A549 (cell line): Measurements from ENCODE around the gene RAB4B. TPM values are rescaled to one million over a fixed set of nuclear protein-coding genes. Genes with fewer than 3 reads are reported as not detected.

Source experiments
- ATAC-seq, 2 experiments: fragments of 200-7000 bp in 1 of 2; fragments of >200 bp in 1 of 2; cut with Nextera tagmentation in 1 of 2; cut with Tn5 transposase in 1 of 2; 3 replicates each; pipeline versions ENCODE4 v1.8.0 to v1.9.1; 2018 to 2020; ENCODE audit warnings: mild to moderate bottlenecking in 1 of 2, moderate library complexity in 1 of 2
- CTCF ChIA-PET: fragments of 300-600 bp; sonication (Branson Sonifier 250); formaldehyde crosslinking; extraction: SDS; loops from one replicate; lab custom pipeline; 2021; ENCODE audit warnings: antibody characterized with exemption, inconsistent platforms; lab: Yijun Ruan, JAX
- POLR2A ChIA-PET: fragments of 350-600 bp; formaldehyde crosslinking; extraction: SDS; loops from one replicate; lab custom pipeline; 2021; ENCODE audit warnings: antibody characterized with exemption, inconsistent platforms; lab: Yijun Ruan, JAX
- DNase-seq, 2 experiments: peaks; one replicate each; pipeline versions ENCODE4 v3.0.0 to v3.0.0-alpha.2; 2011 to 2016; ENCODE audit warnings: low read depth in 1 of 2, low spot score in 1 of 2
- FAIRE-seq: peaks from 2 replicates; lab custom pipeline; 2011; peaks lifted over from hg19 to GRCh38; lab: Jason Lieb, UNC
- H3K27ac ChIP-seq, 2 experiments: fragments of >200 bp; sonication (Bioruptor Twin); formaldehyde crosslinking; 3 replicates each; pipeline ENCODE4 v1.5.1; 2016 to 2017
- H3K4me1 ChIP-seq: fragments of >200 bp; sonication (Bioruptor Twin); formaldehyde crosslinking; 3 replicates; pipeline ENCODE4 v1.6.1; 2016
- H3K4me2 ChIP-seq: fragments of >200 bp; sonication (Bioruptor Twin); formaldehyde crosslinking; 3 replicates; pipeline ENCODE4 v1.6.1; 2016
- H3K4me3 ChIP-seq: fragments of >200 bp; sonication (Bioruptor Twin); formaldehyde crosslinking; 3 replicates; pipeline ENCODE4 v1.5.1; 2016
- H3K9me3 ChIP-seq: fragments of >200 bp; sonication (Bioruptor Twin); formaldehyde crosslinking; 3 replicates; pipeline ENCODE4 v1.6.1; 2016
- BHLHE40 ChIP-seq: IDR thresholded peaks from 2 replicates; pipeline ENCODE4 v1.6.1; 2012; ENCODE audit warnings: low read depth, low read length, inconsistent platforms
- CBX2 ChIP-seq: fragments of 200-600 bp; sonication (generic); IDR thresholded peaks from 2 replicates; pipeline ENCODE4 v1.6.1; 2016; ENCODE audit warnings: low read depth, mild to moderate bottlenecking, borderline replicate concordance
- CEBPB ChIP-seq, 2 experiments: fragments of >200 bp in 1 of 2; sonication (Bioruptor Twin) in 1 of 2; formaldehyde crosslinking in 1 of 2; IDR thresholded peaks; 2 replicates each; pipeline ENCODE4 v1.6.1; 2012 to 2016
- CHD2 ChIP-seq: fragments of 150-350 bp; IDR thresholded peaks from 2 replicates; pipeline ENCODE4 v1.6.1; 2014; ENCODE audit warnings: low read length; ENCODE audit not compliant: partially characterized antibody
- EHMT2 ChIP-seq: fragments of 200-600 bp; sonication (generic); IDR thresholded peaks from 2 replicates; pipeline ENCODE4 v1.6.1; 2016; ENCODE audit warnings: antibody characterized with exemption, low read depth, mild to moderate bottlenecking, moderate library complexity
- ESRRA ChIP-seq: fragments of 150-350 bp; IDR thresholded peaks from 2 replicates; pipeline ENCODE4 v1.6.1; 2014; ENCODE audit warnings: mild to moderate bottlenecking, low read length, borderline replicate concordance
- FOSB ChIP-seq: fragments of 250-450 bp; sonication (Bioruptor Pico); IDR thresholded peaks from 2 replicates; pipeline ENCODE4 v1.5.0; 2020; ENCODE audit warnings: mild to moderate bottlenecking, moderate library complexity
- FOSL2 ChIP-seq, 2 experiments: fragments of 450-650 bp in 1 of 2; fragments of >200 bp in 1 of 2; sonication (Bioruptor Twin) in 1 of 2; formaldehyde crosslinking; IDR thresholded peaks; 2 replicates each; pipeline versions ENCODE4 v1.5.0 to v1.6.1; 2016 to 2020; ENCODE audit warnings: mild to moderate bottlenecking in 1 of 2, moderate library complexity in 1 of 2
- GATA3 ChIP-seq: IDR thresholded peaks from 2 replicates; pipeline ENCODE4 v1.6.1; 2012; ENCODE audit warnings: borderline replicate concordance
- HDAC2 ChIP-seq: fragments of 200-600 bp; sonication (generic); IDR thresholded peaks from 2 replicates; pipeline ENCODE4 v1.6.1; 2016
- HOXA7 ChIP-seq: fragments of 250-450 bp; sonication (Bioruptor Pico); IDR thresholded peaks from 2 replicates; pipeline ENCODE4 v1.5.0; 2020; ENCODE audit warnings: mild to moderate bottlenecking, moderate library complexity
- KDM1A ChIP-seq: fragments of 200-600 bp; sonication (generic); IDR thresholded peaks from 2 replicates; pipeline ENCODE4 v1.6.1; 2016; ENCODE audit warnings: low read depth, mild to moderate bottlenecking
- MAZ ChIP-seq: fragments of 150-350 bp; IDR thresholded peaks from 2 replicates; pipeline ENCODE4 v1.6.1; 2014; ENCODE audit warnings: antibody characterized with exemption, low read depth, low read length, borderline replicate concordance
- NR3C1 ChIP-seq: fragments of >200 bp; sonication (Bioruptor Twin); formaldehyde crosslinking; IDR thresholded peaks from 3 replicates; pipeline ENCODE4 v1.6.1; 2017
- PHF8 ChIP-seq: fragments of 200-600 bp; sonication (generic); IDR thresholded peaks from 2 replicates; pipeline ENCODE4 v1.6.1; 2016; ENCODE audit warnings: low read depth, mild to moderate bottlenecking, antibody characterized with exemption, moderate library complexity, borderline replicate concordance
- POLR2AphosphoS2 ChIP-seq: conservative IDR thresholded peaks from 2 replicates; pipeline ENCODE4 v1.6.1; 2012; ENCODE audit warnings: low read length, improper control_type of control experiment, inconsistent platforms
- RCOR1 ChIP-seq: fragments of 150-350 bp; IDR thresholded peaks from 2 replicates; pipeline ENCODE4 v1.6.1; 2014; ENCODE audit warnings: antibody characterized with exemption, low read length, low read depth
- RFX5 ChIP-seq: fragments of 450-650 bp; IDR thresholded peaks from 2 replicates; pipeline ENCODE4 v1.7.1; 2014; ENCODE audit warnings: antibody characterized with exemption, mild to moderate bottlenecking, moderate library complexity
- RNF2 ChIP-seq: fragments of 200-600 bp; sonication (generic); IDR thresholded peaks from 2 replicates; pipeline ENCODE4 v1.6.1; 2016; ENCODE audit warnings: low read depth, mild to moderate bottlenecking, antibody characterized with exemption, moderate library complexity, borderline replicate concordance
- SMC3 ChIP-seq: fragments of >200 bp; sonication (Bioruptor Twin); formaldehyde crosslinking; IDR thresholded peaks from 3 replicates; pipeline ENCODE4 v1.6.1; 2018; ENCODE audit warnings: inconsistent platforms
- TFCP2L1 ChIP-seq: fragments of 250-450 bp; sonication (Bioruptor Pico); IDR thresholded peaks from 2 replicates; pipeline ENCODE4 v1.5.0; 2021; ENCODE audit warnings: mild to moderate bottlenecking
- ZFP36 ChIP-seq: fragments of 450-650 bp; IDR thresholded peaks from 2 replicates; pipeline ENCODE4 v1.6.1; 2014; ENCODE audit warnings: borderline replicate concordance; ENCODE audit not compliant: partially characterized antibody
- WGBS: methylation state at CpG from one replicate; pipeline ENCODE4 v1.1.6; 2017; ENCODE audit errors: missing lambda C conversion rate; 5-methylcytosine and 5-hydroxymethylcytosine counted together
- polyA plus RNA-seq, 4 experiments: library from polyadenylated mRNA; depleted of rRNA in 3 of 4; stranded (reverse); fragments of >200 nt; fragmentation: RNase III in 1 of 4; extraction: RNeasy Plus Mini Kit Qiagen cat#74134 plus additional on column Dnase treatment in 1 of 4; gene quantifications; 2 replicates in 3 of 4; 3 replicates in 1 of 4; pipeline ENCODE4 v1.2.3, GENCODE V29; 2011 to 2017
- TF ChIP-seq, protein P1 (sequence below): IDR thresholded peaks from 2 replicates; pipeline ENCODE4 v1.6.1; 2012; ENCODE audit warnings: low read depth, borderline replicate concordance
- TF ChIP-seq, protein P2 (sequence below): fragments of 150-350 bp; IDR thresholded peaks from 2 replicates; pipeline ENCODE4 v1.6.1; 2014; ENCODE audit warnings: low read depth, mild to moderate bottlenecking, low read length
- TF ChIP-seq, protein P3 (sequence below): fragments of 200-600 bp; sonication (generic); IDR thresholded peaks from 2 replicates; pipeline ENCODE4 v1.6.1; 2016; ENCODE audit warnings: antibody characterized with exemption, mild to moderate bottlenecking, moderate library complexity
- TF ChIP-seq, protein P4 (sequence below): fragments of 450-650 bp; IDR thresholded peaks from 2 replicates; pipeline ENCODE4 v1.6.1; 2014; ENCODE audit warnings: antibody characterized with exemption
- TF ChIP-seq, protein P5 (sequence below): fragments of 250-450 bp; sonication (Bioruptor Pico); IDR thresholded peaks from 2 replicates; pipeline ENCODE4 v1.5.0; 2021; ENCODE audit warnings: mild to moderate bottlenecking, moderate library complexity, borderline replicate concordance
- TF ChIP-seq, protein P6 (sequence below): fragments of 250-450 bp; sonication (Bioruptor Pico); IDR thresholded peaks from 2 replicates; pipeline ENCODE4 v1.5.0; 2020; ENCODE audit warnings: low read depth, mild to moderate bottlenecking, moderate library complexity
- TF ChIP-seq, protein P7 (sequence below): IDR thresholded peaks from 2 replicates; pipeline ENCODE4 v1.6.1; 2012

Gene RAB4B
- polyA plus RNA-seq, 2 of the 4 experiments (the other 2 are of a cell fraction): 20.7 to 22.9 TPM

DNA sequence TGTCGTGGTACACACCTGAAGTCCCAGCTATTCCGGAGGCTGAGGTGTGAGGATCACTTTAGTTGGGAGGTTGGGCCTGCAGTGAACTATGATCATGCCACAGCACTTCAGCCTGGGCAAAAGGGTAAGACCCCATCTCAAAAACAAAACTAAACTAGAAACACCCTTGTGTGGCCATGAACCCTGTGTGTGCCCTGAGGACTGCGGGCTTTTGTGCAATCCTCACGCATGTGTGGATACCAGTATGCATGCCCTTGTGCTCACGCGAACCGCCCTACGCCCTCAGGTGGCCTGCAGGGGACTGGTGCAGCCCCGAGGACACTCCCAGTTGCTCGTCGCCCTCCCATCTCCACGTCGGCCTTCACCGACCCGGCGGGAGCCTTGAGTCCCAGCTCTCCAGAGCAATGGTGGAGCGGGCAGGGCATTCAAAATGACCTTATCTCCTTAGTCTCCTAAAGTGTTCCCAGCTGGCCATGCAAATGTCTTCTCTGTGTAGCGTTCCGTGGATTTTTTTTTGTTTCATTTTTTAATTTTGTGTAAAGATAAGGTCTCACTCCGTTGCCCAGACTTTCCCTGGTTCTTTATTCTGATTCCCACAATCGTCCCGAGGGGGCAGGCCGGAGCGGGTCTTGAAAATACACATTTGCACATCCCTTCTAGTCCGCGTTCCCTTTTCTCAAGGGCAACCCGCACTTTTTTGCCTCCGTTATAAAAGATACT lies 20.1 kb downstream of the RAB4B start:
- peak; percentile 93 to 99 for DNase-seq
- no peak for FAIRE-seq
- Histone ChIP-seq H3K27ac (peak overlapping the region; percentile 95 to 96), H3K9me3 (no peaks in the 10 kb centered on the region), H3K4me2 (peak overlapping the region; percentile 59), H3K4me3 (peak overlapping the region; percentile 84), H3K4me1 (peaks cover 39% of the 10 kb centered on the region)
- ChIA-PET POLR2A (interaction anchor here (0.6 to 2.3 kb wide), 21 partner anchors 9 to 466 kb away, joined by 3 to 76 read pairs (median 4); partner anchors contain the start of genes ACTMAP, C19orf47, COQ8B and HNRNPUL1), CTCF (interaction anchor here (0.6 to 15.7 kb wide), 41 partner anchors 9 to 468 kb away, joined by 3 to 162 read pairs (median 5); partner anchors contain the start of genes ACTMAP, COQ8B, RAB4B and SNRPA)
- ATAC-seq: peak; percentile 75 to 83
- WGBS: 16% methylated on average over 28 of the region's 28 CpGs
- TF ChIP-seq FOSL2 (IDR thresholded peaks at IDR 0.05) (no peak), FOSL2 (CRISPR knock-in tag; IDR thresholded peaks at IDR 0.05) (no peak), KDM1A (no peak), SMC3 (peak; percentile 46; the same call in 1 of the 3 replicates), CBX2 (no peak), ZFP36 (no peak), PHF8 (peak; percentile 58; the same call in 1 of the 2 replicates), RNF2 (no peak), CHD2 (no peak), EHMT2 (no peak), RCOR1 (no peak), NR3C1 (no peak), FOSB (CRISPR knock-in tag) (no peak), ESRRA (0 out of 2 replicates have a peak, but pooled peaks have one; percentile 2), POLR2AphosphoS2 (no peak), HOXA7 (CRISPR knock-in tag) (no peak), GATA3 (0 out of 2 replicates have a peak, but pooled peaks have one; percentile 15), TFCP2L1 (CRISPR knock-in tag) (peak; percentile 76; the same call in 1 of the 2 replicates), BHLHE40 (no peak), CEBPB (IDR thresholded peaks at IDR 0.05) (peak in 1 of 2 experiments; percentile 71; a peak in 1 of 4 replicates), MAZ (no peak), HDAC2 (no peak), RFX5 (no peak)
- TF ChIP-seq, protein P1, sequence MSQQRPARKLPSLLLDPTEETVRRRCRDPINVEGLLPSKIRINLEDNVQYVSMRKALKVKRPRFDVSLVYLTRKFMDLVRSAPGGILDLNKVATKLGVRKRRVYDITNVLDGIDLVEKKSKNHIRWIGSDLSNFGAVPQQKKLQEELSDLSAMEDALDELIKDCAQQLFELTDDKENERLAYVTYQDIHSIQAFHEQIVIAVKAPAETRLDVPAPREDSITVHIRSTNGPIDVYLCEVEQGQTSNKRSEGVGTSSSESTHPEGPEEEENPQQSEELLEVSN: peak; percentile 83; the same call in 1 of the 2 replicates
- TF ChIP-seq, protein P2, sequence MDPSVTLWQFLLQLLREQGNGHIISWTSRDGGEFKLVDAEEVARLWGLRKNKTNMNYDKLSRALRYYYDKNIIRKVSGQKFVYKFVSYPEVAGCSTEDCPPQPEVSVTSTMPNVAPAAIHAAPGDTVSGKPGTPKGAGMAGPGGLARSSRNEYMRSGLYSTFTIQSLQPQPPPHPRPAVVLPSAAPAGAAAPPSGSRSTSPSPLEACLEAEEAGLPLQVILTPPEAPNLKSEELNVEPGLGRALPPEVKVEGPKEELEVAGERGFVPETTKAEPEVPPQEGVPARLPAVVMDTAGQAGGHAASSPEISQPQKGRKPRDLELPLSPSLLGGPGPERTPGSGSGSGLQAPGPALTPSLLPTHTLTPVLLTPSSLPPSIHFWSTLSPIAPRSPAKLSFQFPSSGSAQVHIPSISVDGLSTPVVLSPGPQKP: no peak
- TF ChIP-seq, protein P3, sequence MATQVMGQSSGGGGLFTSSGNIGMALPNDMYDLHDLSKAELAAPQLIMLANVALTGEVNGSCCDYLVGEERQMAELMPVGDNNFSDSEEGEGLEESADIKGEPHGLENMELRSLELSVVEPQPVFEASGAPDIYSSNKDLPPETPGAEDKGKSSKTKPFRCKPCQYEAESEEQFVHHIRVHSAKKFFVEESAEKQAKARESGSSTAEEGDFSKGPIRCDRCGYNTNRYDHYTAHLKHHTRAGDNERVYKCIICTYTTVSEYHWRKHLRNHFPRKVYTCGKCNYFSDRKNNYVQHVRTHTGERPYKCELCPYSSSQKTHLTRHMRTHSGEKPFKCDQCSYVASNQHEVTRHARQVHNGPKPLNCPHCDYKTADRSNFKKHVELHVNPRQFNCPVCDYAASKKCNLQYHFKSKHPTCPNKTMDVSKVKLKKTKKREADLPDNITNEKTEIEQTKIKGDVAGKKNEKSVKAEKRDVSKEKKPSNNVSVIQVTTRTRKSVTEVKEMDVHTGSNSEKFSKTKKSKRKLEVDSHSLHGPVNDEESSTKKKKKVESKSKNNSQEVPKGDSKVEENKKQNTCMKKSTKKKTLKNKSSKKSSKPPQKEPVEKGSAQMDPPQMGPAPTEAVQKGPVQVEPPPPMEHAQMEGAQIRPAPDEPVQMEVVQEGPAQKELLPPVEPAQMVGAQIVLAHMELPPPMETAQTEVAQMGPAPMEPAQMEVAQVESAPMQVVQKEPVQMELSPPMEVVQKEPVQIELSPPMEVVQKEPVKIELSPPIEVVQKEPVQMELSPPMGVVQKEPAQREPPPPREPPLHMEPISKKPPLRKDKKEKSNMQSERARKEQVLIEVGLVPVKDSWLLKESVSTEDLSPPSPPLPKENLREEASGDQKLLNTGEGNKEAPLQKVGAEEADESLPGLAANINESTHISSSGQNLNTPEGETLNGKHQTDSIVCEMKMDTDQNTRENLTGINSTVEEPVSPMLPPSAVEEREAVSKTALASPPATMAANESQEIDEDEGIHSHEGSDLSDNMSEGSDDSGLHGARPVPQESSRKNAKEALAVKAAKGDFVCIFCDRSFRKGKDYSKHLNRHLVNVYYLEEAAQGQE: no peak
- TF ChIP-seq, protein P4, sequence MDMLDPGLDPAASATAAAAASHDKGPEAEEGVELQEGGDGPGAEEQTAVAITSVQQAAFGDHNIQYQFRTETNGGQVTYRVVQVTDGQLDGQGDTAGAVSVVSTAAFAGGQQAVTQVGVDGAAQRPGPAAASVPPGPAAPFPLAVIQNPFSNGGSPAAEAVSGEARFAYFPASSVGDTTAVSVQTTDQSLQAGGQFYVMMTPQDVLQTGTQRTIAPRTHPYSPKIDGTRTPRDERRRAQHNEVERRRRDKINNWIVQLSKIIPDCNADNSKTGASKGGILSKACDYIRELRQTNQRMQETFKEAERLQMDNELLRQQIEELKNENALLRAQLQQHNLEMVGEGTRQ: no peak; the same call in 1 of the 2 replicates
- TF ChIP-seq, protein P5, sequence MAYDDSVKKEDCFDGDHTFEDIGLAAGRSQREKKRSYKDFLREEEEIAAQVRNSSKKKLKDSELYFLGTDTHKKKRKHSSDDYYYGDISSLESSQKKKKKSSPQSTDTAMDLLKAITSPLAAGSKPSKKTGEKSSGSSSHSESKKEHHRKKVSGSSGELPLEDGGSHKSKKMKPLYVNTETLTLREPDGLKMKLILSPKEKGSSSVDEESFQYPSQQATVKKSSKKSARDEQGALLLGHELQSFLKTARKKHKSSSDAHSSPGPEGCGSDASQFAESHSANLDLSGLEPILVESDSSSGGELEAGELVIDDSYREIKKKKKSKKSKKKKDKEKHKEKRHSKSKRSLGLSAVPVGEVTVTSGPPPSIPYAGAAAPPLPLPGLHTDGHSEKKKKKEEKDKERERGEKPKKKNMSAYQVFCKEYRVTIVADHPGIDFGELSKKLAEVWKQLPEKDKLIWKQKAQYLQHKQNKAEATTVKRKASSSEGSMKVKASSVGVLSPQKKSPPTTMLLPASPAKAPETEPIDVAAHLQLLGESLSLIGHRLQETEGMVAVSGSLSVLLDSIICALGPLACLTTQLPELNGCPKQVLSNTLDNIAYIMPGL (CRISPR knock-in tag): no peak
- TF ChIP-seq, protein P6, sequence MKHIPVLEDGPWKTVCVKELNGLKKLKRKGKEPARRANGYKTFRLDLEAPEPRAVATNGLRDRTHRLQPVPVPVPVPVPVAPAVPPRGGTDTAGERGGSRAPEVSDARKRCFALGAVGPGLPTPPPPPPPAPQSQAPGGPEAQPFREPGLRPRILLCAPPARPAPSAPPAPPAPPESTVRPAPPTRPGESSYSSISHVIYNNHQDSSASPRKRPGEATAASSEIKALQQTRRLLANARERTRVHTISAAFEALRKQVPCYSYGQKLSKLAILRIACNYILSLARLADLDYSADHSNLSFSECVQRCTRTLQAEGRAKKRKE (CRISPR knock-in tag): peak; percentile 38; the same call in 1 of the 2 replicates
- TF ChIP-seq, protein P7, sequence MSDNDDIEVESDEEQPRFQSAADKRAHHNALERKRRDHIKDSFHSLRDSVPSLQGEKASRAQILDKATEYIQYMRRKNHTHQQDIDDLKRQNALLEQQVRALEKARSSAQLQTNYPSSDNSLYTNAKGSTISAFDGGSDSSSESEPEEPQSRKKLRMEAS: peak; percentile 86
